ENCODE results near the gene SAP130. TPM values are rescaled to one million over a fixed set of nuclear protein-coding genes. Genes with fewer than 3 reads are reported as not detected.

The SAP130 gene
- total RNA-seq, 1 donor from 2014 or later, result 6.6 TPM

GRCh38 chr2:127950264-127950663 lies 77.6 kb downstream of the SAP130 start:
- DNase-seq (ENCODE audit: low read depth), result no peak
- no peaks in the 10 kb centered on the region for H3K36me3 ChIP-seq (ENCODE audit: control insufficient read depth, insufficient read depth, low read length)
- no peak for TF ChIP-seq CTCF (IDR thresholded peaks at IDR 0.05; ENCODE audit: insufficient read depth, low read length, poor library complexity, severe bottlenecking)
- no peaks in the 10 kb centered on the region for H3K27me3 ChIP-seq (ENCODE audit: control insufficient read depth, insufficient read depth, low read length)
- H3K4me3 ChIP-seq (ENCODE audit: low read depth, low read length), result no peak overlapping the region

DNA sequence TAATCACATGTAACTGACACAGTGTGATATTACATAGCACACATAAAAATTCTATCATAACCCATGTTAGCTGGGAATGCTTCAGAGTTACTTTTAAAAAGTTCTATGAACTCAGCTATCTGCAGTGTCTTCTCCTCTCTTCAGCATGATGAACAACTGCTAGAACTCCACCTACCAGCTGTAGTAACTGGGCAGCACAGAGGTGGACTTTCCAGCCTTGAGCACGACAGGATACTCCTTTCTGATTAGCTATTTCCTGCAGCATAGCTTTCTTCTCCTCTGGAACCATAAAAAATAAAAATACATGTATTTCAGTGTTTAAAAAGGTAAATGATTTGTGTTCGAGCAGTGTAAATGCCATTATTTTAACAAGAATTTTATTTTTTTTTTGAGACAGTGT lies 82.6 kb downstream of the SAP130 start:
- TF ChIP-seq CTCF (IDR thresholded peaks at IDR 0.05; ENCODE audit: insufficient read depth, low read length, poor library complexity, severe bottlenecking), result no peak
- no peak for DNase-seq (ENCODE audit: low read depth)
- no peak overlapping the region for H3K4me3 ChIP-seq (ENCODE audit: low read depth, low read length)
- no peaks in the 10 kb centered on the region for H3K27me3 ChIP-seq (ENCODE audit: control insufficient read depth, insufficient read depth, low read length)
- no peaks in the 10 kb centered on the region for H3K36me3 ChIP-seq (ENCODE audit: control insufficient read depth, insufficient read depth, low read length)

- no peaks in the 10 kb centered on the region for H3K36me3 ChIP-seq (ENCODE audit: control insufficient read depth, insufficient read depth, low read length)
- no peak overlapping the region for H3K4me3 ChIP-seq (ENCODE audit: low read depth, low read length)
- TF ChIP-seq CTCF (IDR thresholded peaks at IDR 0.05; ENCODE audit: insufficient read depth, low read length, poor library complexity, severe bottlenecking), result no peak
- no peak for DNase-seq (ENCODE audit: low read depth)
- no peaks in the 10 kb centered on the region for H3K27me3 ChIP-seq (ENCODE audit: control insufficient read depth, insufficient read depth, low read length)
Measured at GRCh38 chr2:127943186-127943585, 84.7 kb downstream of the SAP130 start.

GRCh38 chr2:127942002-127942401 lies 85.9 kb downstream of the SAP130 start:
- no peaks in the 10 kb centered on the region for H3K27me3 ChIP-seq (ENCODE audit: control insufficient read depth, insufficient read depth, low read length)
- no peaks in the 10 kb centered on the region for H3K36me3 ChIP-seq (ENCODE audit: control insufficient read depth, insufficient read depth, low read length)
- H3K4me3 ChIP-seq (ENCODE audit: low read depth, low read length), result no peak overlapping the region
- no peak for TF ChIP-seq CTCF (IDR thresholded peaks at IDR 0.05; ENCODE audit: insufficient read depth, low read length, poor library complexity, severe bottlenecking)
- DNase-seq (ENCODE audit: low read depth), result no peak

GRCh38 chr2:127941461-127941860 lies 86.4 kb downstream of the SAP130 start:
- H3K4me3 ChIP-seq (ENCODE audit: low read depth, low read length), result no peak overlapping the region
- TF ChIP-seq CTCF (IDR thresholded peaks at IDR 0.05; ENCODE audit: insufficient read depth, low read length, poor library complexity, severe bottlenecking), result no peak
- no peaks in the 10 kb centered on the region for H3K27me3 ChIP-seq (ENCODE audit: control insufficient read depth, insufficient read depth, low read length)

DNA sequence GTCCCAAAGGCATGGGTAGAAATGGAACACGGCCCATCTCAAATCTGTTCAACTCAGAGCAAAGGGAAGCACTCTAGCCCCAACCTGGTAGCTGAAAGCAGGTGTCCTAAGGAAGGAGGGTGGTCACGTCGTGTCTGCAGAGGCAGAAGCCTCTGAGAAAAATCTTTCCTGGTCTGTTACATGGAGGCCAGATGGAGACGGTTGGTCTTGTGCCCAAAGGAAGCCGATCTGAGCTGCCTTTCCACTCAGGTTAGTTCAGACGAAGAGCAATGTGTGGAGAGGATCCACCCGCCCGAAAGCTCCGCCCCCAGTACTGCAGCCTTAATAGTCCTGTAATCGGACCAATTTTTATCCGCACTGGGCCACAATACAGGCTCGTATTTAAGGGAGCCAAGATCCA lies 87.2 kb downstream of the SAP130 start:
- no peak for DNase-seq (ENCODE audit: low read depth)
- Histone ChIP-seq H3K36me3 (ENCODE audit: control insufficient read depth, insufficient read depth, low read length) (no peaks in the 10 kb centered on the region), H3K4me3 (ENCODE audit: low read depth, low read length) (no peak overlapping the region), H3K27me3 (ENCODE audit: control insufficient read depth, insufficient read depth, low read length) (no peaks in the 10 kb centered on the region)
- TF ChIP-seq CTCF (IDR thresholded peaks at IDR 0.05; ENCODE audit: insufficient read depth, low read length, poor library complexity, severe bottlenecking), result no peak

More at GRCh38 chr2:127941461-127941860, 86.4 kb downstream of the SAP130 start:
- no peaks in the 10 kb centered on the region for H3K36me3 ChIP-seq (ENCODE audit: control insufficient read depth, insufficient read depth, low read length)
- DNase-seq (ENCODE audit: low read depth), result no peak

Data from kidney epithelial cell (primary cell).